Measurements from ENCODE around the gene GPR62. TPM values are rescaled to one million over a fixed set of nuclear protein-coding genes. Genes with fewer than 3 reads are reported as not detected.

Gene GPR62
- total and polyA plus RNA-seq, 9 of the 15 experiments (the other 6 are each of a cell fraction or from before 2014, with no cell fraction given), result not detected

GRCh38 chr3:51941798-51942602 is 13.2 kb upstream of the GPR62 start, which contains the start of the genes PARP3 and RRP9 (continued):
- TF ChIP-seq, protein P1, sequence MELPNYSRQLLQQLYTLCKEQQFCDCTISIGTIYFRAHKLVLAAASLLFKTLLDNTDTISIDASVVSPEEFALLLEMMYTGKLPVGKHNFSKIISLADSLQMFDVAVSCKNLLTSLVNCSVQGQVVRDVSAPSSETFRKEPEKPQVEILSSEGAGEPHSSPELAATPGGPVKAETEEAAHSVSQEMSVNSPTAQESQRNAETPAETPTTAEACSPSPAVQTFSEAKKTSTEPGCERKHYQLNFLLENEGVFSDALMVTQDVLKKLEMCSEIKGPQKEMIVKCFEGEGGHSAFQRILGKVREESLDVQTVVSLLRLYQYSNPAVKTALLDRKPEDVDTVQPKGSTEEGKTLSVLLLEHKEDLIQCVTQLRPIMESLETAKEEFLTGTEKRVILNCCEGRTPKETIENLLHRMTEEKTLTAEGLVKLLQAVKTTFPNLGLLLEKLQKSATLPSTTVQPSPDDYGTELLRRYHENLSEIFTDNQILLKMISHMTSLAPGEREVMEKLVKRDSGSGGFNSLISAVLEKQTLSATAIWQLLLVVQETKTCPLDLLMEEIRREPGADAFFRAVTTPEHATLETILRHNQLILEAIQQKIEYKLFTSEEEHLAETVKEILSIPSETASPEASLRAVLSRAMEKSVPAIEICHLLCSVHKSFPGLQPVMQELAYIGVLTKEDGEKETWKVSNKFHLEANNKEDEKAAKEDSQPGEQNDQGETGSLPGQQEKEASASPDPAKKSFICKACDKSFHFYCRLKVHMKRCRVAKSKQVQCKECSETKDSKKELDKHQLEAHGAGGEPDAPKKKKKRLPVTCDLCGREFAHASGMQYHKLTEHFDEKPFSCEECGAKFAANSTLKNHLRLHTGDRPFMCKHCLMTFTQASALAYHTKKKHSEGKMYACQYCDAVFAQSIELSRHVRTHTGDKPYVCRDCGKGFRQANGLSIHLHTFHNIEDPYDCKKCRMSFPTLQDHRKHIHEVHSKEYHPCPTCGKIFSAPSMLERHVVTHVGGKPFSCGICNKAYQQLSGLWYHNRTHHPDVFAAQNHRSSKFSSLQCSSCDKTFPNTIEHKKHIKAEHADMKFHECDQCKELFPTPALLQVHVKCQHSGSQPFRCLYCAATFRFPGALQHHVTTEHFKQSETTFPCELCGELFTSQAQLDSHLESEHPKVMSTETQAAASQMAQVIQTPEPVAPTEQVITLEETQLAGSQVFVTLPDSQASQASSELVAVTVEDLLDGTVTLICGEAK (IDR thresholded peaks at IDR 0.05), result peak; percentile 58; the same call in 1 of the 2 replicates
- TF ChIP-seq, protein P1 (CRISPR knock-in tag; IDR thresholded peaks at IDR 0.05), result no peak
- TF ChIP-seq, protein P2, sequence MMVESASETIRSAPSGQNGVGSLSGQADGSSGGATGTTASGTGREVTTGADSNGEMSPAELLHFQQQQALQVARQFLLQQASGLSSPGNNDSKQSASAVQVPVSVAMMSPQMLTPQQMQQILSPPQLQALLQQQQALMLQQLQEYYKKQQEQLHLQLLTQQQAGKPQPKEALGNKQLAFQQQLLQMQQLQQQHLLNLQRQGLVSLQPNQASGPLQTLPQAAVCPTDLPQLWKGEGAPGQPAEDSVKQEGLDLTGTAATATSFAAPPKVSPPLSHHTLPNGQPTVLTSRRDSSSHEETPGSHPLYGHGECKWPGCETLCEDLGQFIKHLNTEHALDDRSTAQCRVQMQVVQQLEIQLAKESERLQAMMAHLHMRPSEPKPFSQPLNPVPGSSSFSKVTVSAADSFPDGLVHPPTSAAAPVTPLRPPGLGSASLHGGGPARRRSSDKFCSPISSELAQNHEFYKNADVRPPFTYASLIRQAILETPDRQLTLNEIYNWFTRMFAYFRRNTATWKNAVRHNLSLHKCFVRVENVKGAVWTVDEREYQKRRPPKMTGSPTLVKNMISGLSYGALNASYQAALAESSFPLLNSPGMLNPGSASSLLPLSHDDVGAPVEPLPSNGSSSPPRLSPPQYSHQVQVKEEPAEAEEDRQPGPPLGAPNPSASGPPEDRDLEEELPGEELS (CRISPR knock-in tag; IDR thresholded peaks at IDR 0.05; ENCODE audit: borderline replicate concordance), result no peak; the same call in 1 of the 2 replicates
- TF ChIP-seq EGR1 (conservative IDR thresholded peaks at IDR 0.05) (no peak), POLR2G (IDR thresholded peaks at IDR 0.05; ENCODE audit: low read depth, low read length) (peak; percentile 91), ZNF384 (IDR thresholded peaks at IDR 0.05; ENCODE audit: low read depth, low read length) (0 out of 2 replicates have a peak, but pooled peaks have one; percentile 4), ZNF717 (CRISPR knock-in tag; IDR thresholded peaks at IDR 0.05) (no peak), ZNF232 (CRISPR knock-in tag; IDR thresholded peaks at IDR 0.05) (no peak), XRCC3 (IDR thresholded peaks at IDR 0.05) (no peak), IFI16 (CRISPR knock-in tag; IDR thresholded peaks at IDR 0.05) (no peak), TAF7 (tag; IDR thresholded peaks at IDR 0.05) (0 out of 2 replicates have a peak, but pooled peaks have one; percentile 50), NCOA6 (IDR thresholded peaks at IDR 0.05) (no peak), NUFIP1 (IDR thresholded peaks at IDR 0.05; ENCODE audit: partially characterized antibody) (no peak), ASH1L (IDR thresholded peaks at IDR 0.05; ENCODE audit: borderline replicate concordance, low read depth, partially characterized antibody) (peak; percentile 86)
- TF ChIP-seq, protein P3, sequence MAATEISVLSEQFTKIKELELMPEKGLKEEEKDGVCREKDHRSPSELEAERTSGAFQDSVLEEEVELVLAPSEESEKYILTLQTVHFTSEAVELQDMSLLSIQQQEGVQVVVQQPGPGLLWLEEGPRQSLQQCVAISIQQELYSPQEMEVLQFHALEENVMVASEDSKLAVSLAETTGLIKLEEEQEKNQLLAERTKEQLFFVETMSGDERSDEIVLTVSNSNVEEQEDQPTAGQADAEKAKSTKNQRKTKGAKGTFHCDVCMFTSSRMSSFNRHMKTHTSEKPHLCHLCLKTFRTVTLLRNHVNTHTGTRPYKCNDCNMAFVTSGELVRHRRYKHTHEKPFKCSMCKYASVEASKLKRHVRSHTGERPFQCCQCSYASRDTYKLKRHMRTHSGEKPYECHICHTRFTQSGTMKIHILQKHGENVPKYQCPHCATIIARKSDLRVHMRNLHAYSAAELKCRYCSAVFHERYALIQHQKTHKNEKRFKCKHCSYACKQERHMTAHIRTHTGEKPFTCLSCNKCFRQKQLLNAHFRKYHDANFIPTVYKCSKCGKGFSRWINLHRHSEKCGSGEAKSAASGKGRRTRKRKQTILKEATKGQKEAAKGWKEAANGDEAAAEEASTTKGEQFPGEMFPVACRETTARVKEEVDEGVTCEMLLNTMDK (IDR thresholded peaks at IDR 0.05; ENCODE audit: borderline replicate concordance, insufficient read depth, low read depth, low read length, poor library complexity, severe bottlenecking), result peak; percentile 72

Data from K562 (cell line).